Keratinocyte (primary cell): ENCODE data around the gene HMCN1. TPM values are rescaled to one million over a fixed set of nuclear protein-coding genes. Genes with fewer than 3 reads are reported as not detected.

Experiments
- DNase-seq: peaks from one replicate; pipeline ENCODE4 v3.0.0-alpha.2; 2011; ENCODE audit warnings: low read depth, missing footprints, low spot score
- FAIRE-seq: peaks from 2 replicates; lab custom pipeline; 2011; peaks lifted over from hg19 to GRCh38; lab: Jason Lieb, UNC
- H2AFZ ChIP-seq: 2 replicates; pipeline ENCODE4 v1.6.0; 2012; ENCODE audit warnings: low read length, control low read depth, inconsistent platforms; ENCODE audit not compliant: control insufficient read depth
- H3K27ac ChIP-seq: 2 replicates; pipeline ENCODE4 v1.5.1; 2011; ENCODE audit warnings: low read length; ENCODE audit not compliant: control insufficient read depth, insufficient read depth
- H3K27me3 ChIP-seq: 3 replicates; pipeline ENCODE4 v1.6.0; 2011; ENCODE audit warnings: low read length; ENCODE audit not compliant: control insufficient read depth, insufficient read depth; ENCODE audit errors: extremely low read depth
- H3K36me3 ChIP-seq, 2 experiments: 2 replicates in 1 of 2; 3 replicates in 1 of 2; pipeline ENCODE4 v1.5.1; 2011; ENCODE audit warnings: low read length in 2 of 2, mild to moderate bottlenecking in 1 of 2; ENCODE audit not compliant: control insufficient read depth in 2 of 2, insufficient read depth in 2 of 2; ENCODE audit errors: extremely low read depth in 1 of 2
- H3K4me1 ChIP-seq: 3 replicates; pipeline ENCODE4 v1.5.1; 2011; ENCODE audit warnings: low read length; ENCODE audit not compliant: control insufficient read depth, insufficient read depth; ENCODE audit errors: extremely low read depth
- H3K4me2 ChIP-seq: 3 replicates; pipeline ENCODE4 v1.6.0; 2011; ENCODE audit warnings: low read depth, low read length; ENCODE audit not compliant: control insufficient read depth, insufficient read depth; ENCODE audit errors: extremely low read depth
- H3K4me3 ChIP-seq, 3 experiments: fragments of 200-600 bp in 1 of 3; sonication (generic) in 1 of 3; 2 replicates in 2 of 3; 3 replicates in 1 of 3; pipeline ENCODE4 v1.5.1; 2011 to 2016; ENCODE audit warnings: low read length in 3 of 3, mild to moderate bottlenecking in 3 of 3, control low read depth in 2 of 3, inconsistent platforms in 1 of 3, low read depth in 1 of 3, mixed read lengths in 1 of 3, mixed run types in 1 of 3, moderate library complexity in 1 of 3; ENCODE audit not compliant: control insufficient read depth in 2 of 3, insufficient read depth in 2 of 3; ENCODE audit errors: extremely low read depth in 1 of 3
- H3K79me2 ChIP-seq: 2 replicates; pipeline ENCODE4 v1.6.0; 2012; ENCODE audit warnings: low read length; ENCODE audit not compliant: control insufficient read depth, insufficient read depth
- H3K9ac ChIP-seq: 3 replicates; pipeline ENCODE4 v1.6.0; 2011; ENCODE audit warnings: low read length; ENCODE audit not compliant: control insufficient read depth, insufficient read depth; ENCODE audit errors: extremely low read depth
- H3K9me1 ChIP-seq: 3 replicates; pipeline ENCODE4 v1.6.0; 2011; ENCODE audit warnings: low read length; ENCODE audit not compliant: control insufficient read depth, insufficient read depth; ENCODE audit errors: extremely low read depth
- H3K9me3 ChIP-seq: 2 replicates; pipeline ENCODE4 v1.5.1; 2012; ENCODE audit warnings: low read depth, low read length; ENCODE audit not compliant: control insufficient read depth
- H4K20me1 ChIP-seq: 3 replicates; pipeline ENCODE4 v1.6.0; 2011; ENCODE audit warnings: low read length; ENCODE audit not compliant: control insufficient read depth, insufficient read depth; ENCODE audit errors: extremely low read depth
- EZH2 ChIP-seq: IDR thresholded peaks from one replicate; pipeline ENCODE4 v1.6.1; 2012; ENCODE audit warnings: inconsistent platforms, mild to moderate bottlenecking, low read length, moderate library complexity
- dilution Hi-C: fragments of 300-500 bp; cut with MboI; formaldehyde crosslinking; loops from one replicate; pipeline ENCODE4 v1.7.0; 2020; ENCODE audit warnings: low sequenced_read_pairs; ENCODE audit not compliant: extremely low pct_ligation_motif_present
- polyA plus RNA-seq, 5 experiments: library from polyadenylated mRNA; depleted of rRNA in 3 of 5; stranded (reverse) in 3 of 5; stranded (forward) in 1 of 5; unstranded in 1 of 5; fragments of >200 nt; gene quantifications; 1 replicate in 1 of 5; 2 replicates in 3 of 5; 3 replicates in 1 of 5; pipeline versions ENCODE4 v1.2.1 to v1.2.3, GENCODE V29; 2011 to 2012; ENCODE audit warnings: missing spikeins in 2 of 5, low read depth in 1 of 5, low replicate concordance in 1 of 5
- TF ChIP-seq, protein P1 (sequence below), 3 experiments: IDR thresholded peaks in 1 of 3; conservative IDR thresholded peaks in 1 of 3; optimal IDR thresholded peaks in 1 of 3; 2 replicates in 2 of 3; 3 replicates in 1 of 3; pipeline versions ENCODE3 to v1.5.1; 2011; ENCODE audit warnings: low read length in 3 of 3, mild to moderate bottlenecking in 3 of 3, moderate library complexity in 2 of 3, control low read depth in 1 of 3, inconsistent platforms in 1 of 3; ENCODE audit not compliant: insufficient read depth in 2 of 3; ENCODE audit errors: extremely low read depth in 1 of 3

HMCN1 gene
- polyA plus RNA-seq, 1 donor (not counting 4 experiments of a cell fraction or from before 2014, with no cell fraction given), result 1.8 TPM

DNA sequence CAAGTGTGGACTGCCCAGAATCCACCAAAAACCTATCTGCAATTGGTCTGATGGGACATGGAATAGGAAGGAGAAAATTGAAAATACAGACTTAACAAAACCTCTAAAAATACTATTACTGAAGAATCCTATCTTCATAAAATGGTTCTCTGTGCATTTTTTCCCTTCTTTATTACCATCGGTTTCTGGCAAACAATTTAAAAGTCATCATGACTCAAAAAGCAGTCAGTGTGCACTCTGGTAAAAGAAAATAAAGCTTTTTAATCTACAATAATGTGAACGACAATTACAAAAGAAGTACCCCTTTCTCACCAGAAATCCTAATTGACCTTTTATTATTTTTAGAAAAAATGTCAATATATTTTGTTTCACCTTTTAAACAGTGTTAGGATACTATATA lies 454.5 kb downstream of the HMCN1 start:
- FAIRE-seq (no peak), DNase-seq (no peak)
- Histone ChIP-seq H4K20me1 (no peaks in the 10 kb centered on the region), H3K36me3 (no peaks in the 10 kb centered on the region), H3K4me2 (peak overlapping the region; percentile 89), H2AFZ (peak overlapping the region; percentile 62), H3K27ac (peak overlapping the region; percentile 99), H3K9ac (peak overlapping the region; percentile 71), H3K27me3 (no peaks in the 10 kb centered on the region), H3K4me1 (peaks cover 43% of the 10 kb centered on the region), H3K79me2 (no peaks in the 10 kb centered on the region), H3K4me3 (peak overlapping the region in 2 of 3 experiments; percentile 56 to 57), H3K9me1 (no peaks in the 10 kb centered on the region), H3K9me3 (no peaks in the 10 kb centered on the region)
- dilution Hi-C loops, result no loop called here
- TF ChIP-seq, protein P1, sequence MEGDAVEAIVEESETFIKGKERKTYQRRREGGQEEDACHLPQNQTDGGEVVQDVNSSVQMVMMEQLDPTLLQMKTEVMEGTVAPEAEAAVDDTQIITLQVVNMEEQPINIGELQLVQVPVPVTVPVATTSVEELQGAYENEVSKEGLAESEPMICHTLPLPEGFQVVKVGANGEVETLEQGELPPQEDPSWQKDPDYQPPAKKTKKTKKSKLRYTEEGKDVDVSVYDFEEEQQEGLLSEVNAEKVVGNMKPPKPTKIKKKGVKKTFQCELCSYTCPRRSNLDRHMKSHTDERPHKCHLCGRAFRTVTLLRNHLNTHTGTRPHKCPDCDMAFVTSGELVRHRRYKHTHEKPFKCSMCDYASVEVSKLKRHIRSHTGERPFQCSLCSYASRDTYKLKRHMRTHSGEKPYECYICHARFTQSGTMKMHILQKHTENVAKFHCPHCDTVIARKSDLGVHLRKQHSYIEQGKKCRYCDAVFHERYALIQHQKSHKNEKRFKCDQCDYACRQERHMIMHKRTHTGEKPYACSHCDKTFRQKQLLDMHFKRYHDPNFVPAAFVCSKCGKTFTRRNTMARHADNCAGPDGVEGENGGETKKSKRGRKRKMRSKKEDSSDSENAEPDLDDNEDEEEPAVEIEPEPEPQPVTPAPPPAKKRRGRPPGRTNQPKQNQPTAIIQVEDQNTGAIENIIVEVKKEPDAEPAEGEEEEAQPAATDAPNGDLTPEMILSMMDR (optimal IDR thresholded peaks at IDR 0.05 in 1 of 3, IDR thresholded peaks at IDR 0.05 in 1 of 3, conservative IDR thresholded peaks at IDR 0.05 in 1 of 3; ENCODE audit: extremely low read depth in 1 of 3, insufficient read depth in 2 of 3, low read length in 3 of 3), result no peak
- TF ChIP-seq EZH2, result no peak

DNA sequence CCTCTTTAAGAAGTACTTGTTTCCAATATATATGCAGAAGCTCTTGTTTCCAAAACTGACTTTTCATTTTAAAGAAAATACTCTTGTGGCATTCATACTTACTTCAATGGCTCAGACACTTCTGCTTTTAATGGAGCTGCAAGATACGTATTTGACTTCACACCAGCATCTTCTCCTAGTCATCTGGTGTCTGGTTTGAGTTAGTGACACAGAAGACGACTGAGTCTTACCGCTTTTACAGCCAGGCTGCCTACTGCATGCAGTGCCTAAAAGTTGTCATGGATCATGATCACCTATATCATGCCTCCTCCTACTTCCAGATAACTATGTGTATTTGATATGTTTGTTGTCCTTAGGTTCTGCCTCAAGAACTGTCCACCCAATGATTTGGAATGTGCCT lies 455.0 kb downstream of the HMCN1 start:
- no peak for TF ChIP-seq EZH2
- TF ChIP-seq, protein P1 (optimal IDR thresholded peaks at IDR 0.05 in 1 of 3, IDR thresholded peaks at IDR 0.05 in 1 of 3, conservative IDR thresholded peaks at IDR 0.05 in 1 of 3; ENCODE audit: extremely low read depth in 1 of 3, insufficient read depth in 2 of 3, low read length in 3 of 3), result no peak
- Histone ChIP-seq H3K27ac (peak overlapping the region; percentile 99), H3K9me1 (no peaks in the 10 kb centered on the region), H3K27me3 (no peaks in the 10 kb centered on the region), H3K36me3 (no peaks in the 10 kb centered on the region), H3K4me2 (peak overlapping the region; percentile 89), H2AFZ (peak overlapping the region; percentile 76), H3K9me3 (no peaks in the 10 kb centered on the region), H3K9ac (no peak overlapping the region), H4K20me1 (no peaks in the 10 kb centered on the region), H3K4me1 (peaks cover 39% of the 10 kb centered on the region), H3K79me2 (no peaks in the 10 kb centered on the region), H3K4me3 (peak overlapping the region in 1 of 3 experiments; percentile 14)
- FAIRE-seq, result no peak
- dilution Hi-C loops, result no loop called here
- no peak for DNase-seq
